Gastrocnemius medialis (tissue), 4 donors: Measurements from ENCODE around the gene TTYH3. TPM values are rescaled to one million over a fixed set of nuclear protein-coding genes. Genes with fewer than 3 reads are reported as not detected.

ENCODE experiments used
- ATAC-seq, 2 donors: fragments of 150-250 bp; one replicate each; pipeline ENCODE4 v1.9.1; 2016
- DNase-seq, 2 donors: peaks; one replicate each; pipeline ENCODE4 v3.0.0-alpha.2; 2019
- H3K27ac ChIP-seq, 4 donors: fragments of 200-600 bp; sonication (generic); 1 replicate in 1 of 4; 2 replicates in 3 of 4; pipeline ENCODE4 v1.5.1; 2016 to 2018; ENCODE audit warnings: mild to moderate bottlenecking in 2 of 4, moderate library complexity in 1 of 4
- H3K27me3 ChIP-seq, 3 donors: fragments of 200-600 bp; sonication (generic) in 2 of 3; 1 replicate in 1 of 3; 2 replicates in 2 of 3; pipeline versions ENCODE4 v1.5.1 to v1.6.0; 2016 to 2019; ENCODE audit warnings: mild to moderate bottlenecking in 1 of 3, moderate library complexity in 1 of 3
- H3K36me3 ChIP-seq, 2 donors: fragments of 200-600 bp; sonication (generic) in 1 of 2; one replicate each; pipeline ENCODE4 v1.5.1; 2017 to 2018
- H3K4me1 ChIP-seq, 2 donors: fragments of 200-600 bp; sonication (generic) in 1 of 2; one replicate each; pipeline ENCODE4 v1.5.1; 2016 to 2017; ENCODE audit warnings: mild to moderate bottlenecking in 2 of 2
- H3K4me3 ChIP-seq, 4 donors: fragments of 200-600 bp; sonication (generic) in 3 of 4; 1 replicate in 1 of 4; 2 replicates in 3 of 4; pipeline ENCODE4 v1.5.1; 2016 to 2019; ENCODE audit warnings: mild to moderate bottlenecking in 2 of 4
- H3K9me3 ChIP-seq, 3 donors: fragments of 200-600 bp; sonication (generic) in 2 of 3; 1 replicate in 1 of 3; 2 replicates in 2 of 3; pipeline ENCODE4 v1.5.1; 2016 to 2019
- CTCF ChIP-seq, 5 experiments: fragments of 450-650 bp in 3 of 5; fragments of 200-600 bp in 2 of 5; sonication (generic) in 2 of 5; IDR thresholded peaks in 4 of 5; conservative IDR thresholded peaks in 1 of 5; 1 replicate in 4 of 5; 2 replicates in 1 of 5; pipeline ENCODE4 v1.5.1; 2016 to 2019; ENCODE audit warnings: antibody characterized with exemption in 5 of 5, mild to moderate bottlenecking in 3 of 5, moderate library complexity in 3 of 5
- POLR2A ChIP-seq, 2 donors: fragments of 450-650 bp; IDR thresholded peaks; one replicate each; pipeline ENCODE4 v1.6.1; 2017; ENCODE audit warnings: antibody characterized with exemption in 2 of 2, mild to moderate bottlenecking in 2 of 2, moderate library complexity in 2 of 2
- in situ Hi-C, 4 donors: fragments of 200-750 bp; cut with MboI; loops; one replicate each; pipeline versions ENCODE4 v1.15.0 to v1.8.0; 2017; ENCODE audit warnings: low sequenced_read_pairs in 4 of 4
- intact Hi-C: fragments of 100-400 bp; cut with DNase I; formaldehyde crosslinking; loops from one replicate; pipeline ENCODE4 v1.15.1; 2023; ENCODE audit warnings: low total_unique reads
- total RNA-seq, 4 donors: library from RNA; depleted of rRNA; stranded (reverse); fragments of >200 nt; gene quantifications; one replicate each; pipeline versions ENCODE4 v1.1.0 to v1.2.3, GENCODE V29; 2016

Gene TTYH3
- total RNA-seq, 4 donors from 2014 or later = 2.9 to 14.8 (median 5.2) TPM

- in situ Hi-C loops (no loop called here), intact Hi-C loops (no loop called here)
- Histone ChIP-seq H3K9me3 (no peaks in the 10 kb centered on the region), H3K36me3 (no peaks in the 10 kb centered on the region), H3K27me3 (no peaks in the 10 kb centered on the region), H3K4me1 (peaks cover 48 to 67% of the 10 kb centered on the region in 2 donors), H3K4me3 (no peak overlapping the region), H3K27ac (peak overlapping the region in 1 of 4 donors; percentile 11)
- DNase-seq (no peak), ATAC-seq (no peak)
- TF ChIP-seq CTCF (IDR thresholded peaks at IDR 0.05 in 4 of 5, conservative IDR thresholded peaks at IDR 0.05 in 1 of 5) = no peak
- TF ChIP-seq POLR2A (IDR thresholded peaks at IDR 0.05) = no peak
Observed at GRCh38 chr7:2637066-2637471, 5.3 kb downstream of the TTYH3 start.

DNA sequence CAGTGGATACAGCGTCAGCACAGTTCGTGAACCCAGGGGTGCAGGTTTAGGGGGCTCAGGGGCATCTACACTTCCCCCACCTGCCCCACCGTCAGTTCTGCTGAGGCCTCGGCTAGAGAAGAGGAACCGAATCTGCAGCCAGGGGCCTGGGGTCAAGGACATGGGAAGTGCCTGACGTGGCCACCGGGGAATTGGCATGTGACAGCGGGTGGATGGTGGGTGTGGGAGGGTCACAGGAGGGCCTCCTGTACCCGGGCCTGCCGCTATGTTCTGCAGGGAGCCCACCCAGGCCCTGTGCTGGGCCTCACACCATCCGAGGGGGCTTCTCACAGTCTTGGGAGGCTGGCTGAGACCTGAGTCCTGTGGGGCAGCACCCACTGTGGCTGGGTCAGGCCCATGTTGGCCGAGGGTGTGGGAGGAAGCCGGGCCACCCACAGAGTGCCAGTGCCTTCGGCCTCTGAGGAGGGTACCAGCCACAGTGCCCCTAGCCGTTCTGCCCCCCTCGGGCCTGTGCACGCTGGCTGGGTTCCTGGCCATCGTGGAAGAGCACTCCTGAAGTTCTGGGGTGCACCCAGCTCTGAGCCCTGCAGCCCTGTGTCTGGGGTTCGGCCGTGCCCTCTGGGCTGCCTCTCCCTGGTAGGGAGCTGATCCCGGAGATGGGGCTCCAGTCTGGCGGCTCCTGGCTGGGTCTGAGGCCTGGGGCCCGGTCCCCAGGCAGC is 5.9 kb downstream of the TTYH3 start:
- Histone ChIP-seq H3K27ac (peak overlapping the region in 3 of 4 donors; percentile 10 to 63 (median 58)), H3K36me3 (no peaks in the 10 kb centered on the region), H3K9me3 (no peaks in the 10 kb centered on the region), H3K4me3 (no peak overlapping the region), H3K4me1 (peaks cover 48 to 63% of the 10 kb centered on the region in 2 donors), H3K27me3 (no peaks in the 10 kb centered on the region)
- peak; percentile 32 to 56 for DNase-seq
- TF ChIP-seq CTCF (IDR thresholded peaks at IDR 0.05 in 4 of 5, conservative IDR thresholded peaks at IDR 0.05 in 1 of 5) = no peak
- TF ChIP-seq POLR2A (IDR thresholded peaks at IDR 0.05) = peak in 1 of 2 donors; percentile 16
- intact Hi-C loops = no loop called here
- no peak for ATAC-seq
- in situ Hi-C loops = no loop called here

DNA sequence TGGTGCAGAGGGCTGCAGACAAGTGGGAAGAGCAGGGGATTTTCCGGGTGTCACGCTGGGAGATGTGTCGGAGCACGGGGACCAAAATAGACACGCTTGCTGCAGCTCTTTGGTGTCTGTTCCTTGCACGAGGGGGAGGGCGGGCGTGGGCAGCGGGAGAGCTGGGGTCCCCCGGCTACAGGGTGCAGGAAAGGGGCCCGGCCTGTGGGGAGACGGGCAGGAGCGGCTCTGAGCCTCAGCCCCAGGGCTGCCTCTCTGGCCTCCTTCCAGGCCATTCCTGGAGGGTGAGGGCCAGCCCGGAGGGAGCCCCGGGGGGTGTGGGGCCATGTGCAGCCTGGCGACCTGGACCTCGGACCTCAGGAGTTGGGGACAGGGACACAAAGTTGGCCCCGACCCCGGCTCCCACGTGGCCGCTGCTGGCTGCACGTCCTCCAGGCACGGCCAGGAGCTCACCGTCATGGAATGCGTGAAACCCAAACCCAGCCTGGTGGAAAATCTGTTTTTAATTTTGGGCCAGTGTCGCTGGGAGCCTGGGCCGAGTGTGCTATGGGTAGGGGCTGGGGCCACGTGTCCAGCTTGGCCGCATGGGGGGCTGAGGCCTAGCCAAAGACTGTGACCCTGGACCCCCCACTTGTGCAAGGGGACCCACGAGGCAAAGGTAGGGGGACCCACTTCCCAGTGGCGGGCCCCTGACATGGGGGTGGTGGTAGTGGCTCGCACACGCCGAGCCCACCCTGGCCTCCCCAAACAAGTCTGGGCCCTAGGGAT is 6.6 kb downstream of the TTYH3 start:
- peak; percentile 48 to 81 for DNase-seq
- TF ChIP-seq CTCF (IDR thresholded peaks at IDR 0.05 in 4 of 5, conservative IDR thresholded peaks at IDR 0.05 in 1 of 5) = no peak
- no peak for TF ChIP-seq POLR2A (IDR thresholded peaks at IDR 0.05)
- H3K27me3 ChIP-seq = no peaks in the 10 kb centered on the region
- H3K36me3 ChIP-seq = no peaks in the 10 kb centered on the region
- peaks cover 41 to 55% of the 10 kb centered on the region in 2 donors for H3K4me1 ChIP-seq
- H3K27ac ChIP-seq = peak overlapping the region; percentile 51 to 63 (median 55)
- no peaks in the 10 kb centered on the region for H3K9me3 ChIP-seq
- H3K4me3 ChIP-seq = peak overlapping the region in 1 of 4 donors; percentile 2
- ATAC-seq = peak; percentile 42 to 48
- in situ Hi-C loops (no loop called here), intact Hi-C loops (no loop called here)

DNA sequence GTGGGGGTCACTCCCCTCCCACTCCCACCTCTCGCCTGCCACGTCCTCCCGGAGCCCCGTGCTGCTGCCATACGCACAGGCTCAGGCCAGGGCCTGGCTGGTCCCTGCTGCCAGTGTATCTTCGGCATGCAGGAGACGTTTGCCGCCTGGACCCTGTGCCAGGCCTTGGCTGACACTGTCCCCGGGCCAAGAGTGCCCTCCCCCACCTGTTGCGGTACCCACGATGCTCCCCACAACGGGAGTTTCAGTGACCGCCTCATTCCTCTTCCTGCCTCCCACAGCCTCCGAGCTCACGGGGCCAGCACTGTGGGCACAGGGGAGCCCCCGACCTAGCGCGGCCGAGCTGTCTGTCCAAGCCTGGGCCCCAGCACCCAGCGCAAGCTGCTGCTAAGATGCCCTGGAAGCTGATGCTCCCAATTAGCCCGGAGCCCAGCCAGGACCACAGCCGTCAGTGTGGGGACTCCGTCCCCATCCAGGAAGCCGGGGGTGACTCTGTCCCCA is 7.4 kb downstream of the TTYH3 start:
- no peak overlapping the region for H3K4me3 ChIP-seq
- intact Hi-C loops = no loop called here
- no peaks in the 10 kb centered on the region for H3K9me3 ChIP-seq
- no peak for TF ChIP-seq POLR2A (IDR thresholded peaks at IDR 0.05)
- no peak for TF ChIP-seq CTCF (IDR thresholded peaks at IDR 0.05 in 4 of 5, conservative IDR thresholded peaks at IDR 0.05 in 1 of 5)
- H3K27me3 ChIP-seq = no peaks in the 10 kb centered on the region
- ATAC-seq (peak in 1 of 2 donors; percentile 15), DNase-seq (no peak)
- no peaks in the 10 kb centered on the region for H3K36me3 ChIP-seq
- H3K27ac ChIP-seq = peak overlapping the region; percentile 51 to 63 (median 55)
- in situ Hi-C loops = no loop called here
- H3K4me1 ChIP-seq = peaks cover 37 to 48% of the 10 kb centered on the region in 2 donors
